OCI-LY3 (cell line): ENCODE data around the gene RSPH1.

Experiments used
- H2AFZ ChIP-seq: fragments of 200-600, 300-600 bp; shearing (Covaris generic); 2 replicates; pipeline ENCODE4 v1.6.0; 2014; ENCODE audit warnings: antibody characterized with exemption, low read depth, low read length
- H3K27ac ChIP-seq: fragments of 200-600, 300-600 bp; sonication (generic); 2 replicates; pipeline ENCODE4 v1.5.1; 2014; ENCODE audit warnings: mild to moderate bottlenecking, low read length, moderate library complexity, mixed read lengths
- H3K27me3 ChIP-seq: fragments of 200-600, 300-600 bp; sonication (generic); 2 replicates; pipeline ENCODE4 v1.6.1; 2014; ENCODE audit warnings: low read depth, low read length, mixed read lengths
- H3K36me3 ChIP-seq: fragments of 200-600, 300-600 bp; sonication (generic); replicated peaks from 2 replicates; pipeline ENCODE3; 2014; ENCODE audit warnings: low read depth, low read length, mixed read lengths
- H3K4me1 ChIP-seq: fragments of 300-600, 200-600 bp; sonication (generic); 2 replicates; pipeline ENCODE4 v1.6.1; 2014; ENCODE audit warnings: low read length, mixed read lengths
- H3K4me2 ChIP-seq: fragments of 200-600, 300-600 bp; sonication (generic); 2 replicates; pipeline ENCODE4 v1.6.1; 2014; ENCODE audit warnings: low read length, mixed read lengths
- H3K4me3 ChIP-seq: fragments of 300-600, 200-600 bp; sonication (generic); 2 replicates; pipeline ENCODE4 v1.5.1; 2014; ENCODE audit warnings: antibody characterized with exemption, mild to moderate bottlenecking, low read length, moderate library complexity
- H3K79me2 ChIP-seq: fragments of 300-600, 200-600 bp; shearing (Covaris generic); 2 replicates; pipeline ENCODE4 v1.6.1; 2014; ENCODE audit warnings: mild to moderate bottlenecking, low read length, mixed read lengths
- H3K9ac ChIP-seq: fragments of 300-600, 200-600 bp; shearing (Covaris generic); 2 replicates; pipeline ENCODE4 v1.6.0; 2014; ENCODE audit warnings: mild to moderate bottlenecking, low read length, moderate library complexity
- H3K9me3 ChIP-seq: fragments of 200-600, 300-600 bp; shearing (Covaris generic); 2 replicates; pipeline ENCODE4 v1.6.1; 2014; ENCODE audit warnings: low read length, mixed read lengths; ENCODE audit not compliant: insufficient read depth
- H4K20me1 ChIP-seq: fragments of 200-600, 300-600 bp; sonication (generic); 2 replicates; pipeline ENCODE4 v1.6.1; 2016; ENCODE audit warnings: low read length, mixed read lengths; ENCODE audit not compliant: insufficient read depth
- CTCF ChIP-seq: fragments of 200-600, 300-600 bp; sonication (generic); IDR thresholded peaks from 2 replicates; pipeline ENCODE4 v1.5.1; 2014; ENCODE audit warnings: antibody characterized with exemption, low read length, low read depth
- EZH2phosphoT487 ChIP-seq: fragments of 200-600 bp; shearing (Covaris generic); IDR thresholded peaks from 2 replicates; pipeline ENCODE4 v1.6.1; 2018; ENCODE audit warnings: antibody characterized with exemption, mixed run types, low read depth

The RSPH1 gene

GRCh38 chr21:42423685-42424084 lies 72.3 kb downstream of the RSPH1 start:
- H3K4me3 ChIP-seq, result peak overlapping the region; percentile 37; the same call in 1 of the 2 replicates
- no peak overlapping the region for H2AFZ ChIP-seq
- H3K4me2 ChIP-seq, result peak overlapping the region; percentile 72
- H3K9ac ChIP-seq, result no peak overlapping the region
- H3K9me3 ChIP-seq, result no peaks in the 10 kb centered on the region; the same call in 1 of the 2 replicates
- H3K36me3 ChIP-seq, result no peaks in the 10 kb centered on the region
- H3K27me3 ChIP-seq, result peaks cover 48% of the 10 kb centered on the region
- no peaks in the 10 kb centered on the region for H4K20me1 ChIP-seq
- TF ChIP-seq CTCF (no peak), EZH2phosphoT487 (no peak)
- peaks cover 22% of the 10 kb centered on the region for H3K4me1 ChIP-seq
- no peak overlapping the region for H3K27ac ChIP-seq
- no peaks in the 10 kb centered on the region for H3K79me2 ChIP-seq

- H3K4me3 ChIP-seq, result peak overlapping the region; percentile 37; the same call in 1 of the 2 replicates
- TF ChIP-seq EZH2phosphoT487 (no peak), CTCF (no peak)
- H3K27ac ChIP-seq, result no peak overlapping the region
- no peaks in the 10 kb centered on the region for H4K20me1 ChIP-seq
- H3K79me2 ChIP-seq, result no peaks in the 10 kb centered on the region
- H3K9me3 ChIP-seq, result no peaks in the 10 kb centered on the region; the same call in 1 of the 2 replicates
- peaks cover 22% of the 10 kb centered on the region for H3K4me1 ChIP-seq
- H3K36me3 ChIP-seq, result no peaks in the 10 kb centered on the region
- peaks cover 48% of the 10 kb centered on the region for H3K27me3 ChIP-seq
- H3K4me2 ChIP-seq, result peak overlapping the region; percentile 72
- no peak overlapping the region for H2AFZ ChIP-seq
- H3K9ac ChIP-seq, result no peak overlapping the region
Measured at GRCh38 chr21:42423197-42423675, 72.8 kb downstream of the RSPH1 start.
